ENCODE measurements around the gene FNDC3B. TPM values are rescaled to one million over a fixed set of nuclear protein-coding genes. Genes with fewer than 3 reads are reported as not detected.

FNDC3B gene
- total RNA-seq, 5 donors from 2014 or later (not counting 1 experiment from before 2014, with no cell fraction given) = 18.1 to 46.5 (median 23.5) TPM

- no peak overlapping the region for H3K4me3 Mint-ChIP-seq
- Histone ChIP-seq H3K27ac (ENCODE audit: low read length) (no peak overlapping the region), H3K36me3 (ENCODE audit: control insufficient read depth in 2 of 2, extremely low read depth in 1 of 2, insufficient read depth in 1 of 2, low read length in 1 of 2) (peaks cover 3 to 16% of the 10 kb centered on the region in 2 donors), H3K4me1 (ENCODE audit: control insufficient read depth in 1 of 2, extremely low read depth in 1 of 2, insufficient read depth in 2 of 2, low read length in 2 of 2) (no peaks in the 10 kb centered on the region), H3K4me3 (ENCODE audit: control insufficient read depth in 1 of 2, extremely low read depth in 1 of 2, low read length in 1 of 2) (no peak overlapping the region), H3K27me3 (replicated peaks in 1 of 2; ENCODE audit: control insufficient read depth in 2 of 2, extremely low read depth in 1 of 2, insufficient read depth in 2 of 2, low read length in 1 of 2) (no peaks in the 10 kb centered on the region), H3K9me3 (no peaks in the 10 kb centered on the region)
- H3K4me1 Mint-ChIP-seq = no peaks in the 10 kb centered on the region
- H3K36me3 Mint-ChIP-seq = peaks cover 56% of the 10 kb centered on the region
- ATAC-seq (replicated peaks in 1 of 4) (no peak), DNase-seq (no peak)
- no peak overlapping the region for H3K27ac Mint-ChIP-seq
- ChIA-PET POLR2A (no interaction called here), CTCF (no interaction called here)
- 67% methylated on average over 1 of the region's 3 CpGs for WGBS (ENCODE audit: insufficient coverage)
- no peaks in the 10 kb centered on the region for H3K9me3 Mint-ChIP-seq
- H3K27me3 Mint-ChIP-seq = no peaks in the 10 kb centered on the region
These were observed 274.3 kb downstream of the FNDC3B start for GRCh38 chr3:172313671-172314070.

- WGBS (ENCODE audit: insufficient coverage) = 100% methylated on average over 6 of the region's 8 CpGs
- H3K27me3 ChIP-seq (replicated peaks in 1 of 2; ENCODE audit: control insufficient read depth in 2 of 2, extremely low read depth in 1 of 2, insufficient read depth in 2 of 2, low read length in 1 of 2) = no peaks in the 10 kb centered on the region
- no peak overlapping the region for H3K4me3 ChIP-seq (ENCODE audit: control insufficient read depth in 1 of 2, extremely low read depth in 1 of 2, low read length in 1 of 2)
- no peak overlapping the region for H3K4me3 Mint-ChIP-seq
- H3K4me1 ChIP-seq (ENCODE audit: control insufficient read depth in 1 of 2, extremely low read depth in 1 of 2, insufficient read depth in 2 of 2, low read length in 2 of 2) = no peaks in the 10 kb centered on the region
- peaks cover 3 to 10% of the 10 kb centered on the region in 2 donors for H3K36me3 ChIP-seq (ENCODE audit: control insufficient read depth in 2 of 2, extremely low read depth in 1 of 2, insufficient read depth in 1 of 2, low read length in 1 of 2)
- CTCF ChIA-PET = no interaction called here
- POLR2A ChIA-PET = no interaction called here
- H3K9me3 Mint-ChIP-seq = no peaks in the 10 kb centered on the region
- no peaks in the 10 kb centered on the region for H3K4me1 Mint-ChIP-seq
- H3K27ac Mint-ChIP-seq = no peak overlapping the region
- ATAC-seq (replicated peaks in 1 of 4) = no peak
- H3K36me3 Mint-ChIP-seq = peaks cover 61% of the 10 kb centered on the region
- no peaks in the 10 kb centered on the region for H3K9me3 ChIP-seq
- no peak overlapping the region for H3K27ac ChIP-seq (ENCODE audit: low read length)
- DNase-seq = no peak
- no peaks in the 10 kb centered on the region for H3K27me3 Mint-ChIP-seq
These were observed 275.3 kb downstream of the FNDC3B start for GRCh38 chr3:172314591-172315160.

GRCh38 chr3:172315401-172316091, 276.2 kb downstream of the FNDC3B start:
- no peak for ATAC-seq (replicated peaks in 1 of 4)
- Mint-ChIP-seq H3K4me3 (no peak overlapping the region), H3K27me3 (no peaks in the 10 kb centered on the region), H3K9me3 (no peaks in the 10 kb centered on the region), H3K4me1 (peaks cover 0 to 2% (median 0%) of the 10 kb centered on the region in 3 donors), H3K36me3 (peaks cover 56% of the 10 kb centered on the region), H3K27ac (no peak overlapping the region)
- DNase-seq = no peak
- no peaks in the 10 kb centered on the region for H3K4me1 ChIP-seq (ENCODE audit: control insufficient read depth in 1 of 2, extremely low read depth in 1 of 2, insufficient read depth in 2 of 2, low read length in 2 of 2)
- H3K4me3 ChIP-seq (ENCODE audit: control insufficient read depth in 1 of 2, extremely low read depth in 1 of 2, low read length in 1 of 2) = no peak overlapping the region
- CTCF ChIA-PET = interaction anchor here (0.6 to 0.7 kb wide), 3 partner anchors 17 to 247 kb away, joined by 4 to 10 read pairs (median 7); no protein-coding TSS in a partner anchor
- peaks cover 3 to 10% of the 10 kb centered on the region in 2 donors for H3K36me3 ChIP-seq (ENCODE audit: control insufficient read depth in 2 of 2, extremely low read depth in 1 of 2, insufficient read depth in 1 of 2, low read length in 1 of 2)
- H3K27ac ChIP-seq (ENCODE audit: low read length) = no peak overlapping the region
- POLR2A ChIA-PET = interaction anchor here (0.7 kb wide), 2 partner anchors 280 to 715 kb away, joined by 3 to 4 read pairs; no protein-coding TSS in a partner anchor
- no peaks in the 10 kb centered on the region for H3K9me3 ChIP-seq
- H3K27me3 ChIP-seq (replicated peaks in 1 of 2; ENCODE audit: control insufficient read depth in 2 of 2, extremely low read depth in 1 of 2, insufficient read depth in 2 of 2, low read length in 1 of 2) = no peaks in the 10 kb centered on the region
- WGBS (ENCODE audit: insufficient coverage) = 81% methylated on average over 4 of the region's 11 CpGs

GRCh38 chr3:172316758-172317157, 277.4 kb downstream of the FNDC3B start:
- H3K27ac Mint-ChIP-seq = no peak overlapping the region
- peaks cover 0 to 2% (median 0%) of the 10 kb centered on the region in 3 donors for H3K4me1 Mint-ChIP-seq
- Histone ChIP-seq H3K4me1 (ENCODE audit: control insufficient read depth in 1 of 2, extremely low read depth in 1 of 2, insufficient read depth in 2 of 2, low read length in 2 of 2) (no peaks in the 10 kb centered on the region), H3K9me3 (no peaks in the 10 kb centered on the region), H3K27ac (ENCODE audit: low read length) (no peak overlapping the region), H3K36me3 (ENCODE audit: control insufficient read depth in 2 of 2, extremely low read depth in 1 of 2, insufficient read depth in 1 of 2, low read length in 1 of 2) (peaks cover 3 to 5% of the 10 kb centered on the region in 2 donors), H3K4me3 (ENCODE audit: control insufficient read depth in 1 of 2, extremely low read depth in 1 of 2, low read length in 1 of 2) (no peak overlapping the region), H3K27me3 (replicated peaks in 1 of 2; ENCODE audit: control insufficient read depth in 2 of 2, extremely low read depth in 1 of 2, insufficient read depth in 2 of 2, low read length in 1 of 2) (no peaks in the 10 kb centered on the region)
- no peaks in the 10 kb centered on the region for H3K9me3 Mint-ChIP-seq
- H3K27me3 Mint-ChIP-seq = no peaks in the 10 kb centered on the region
- ChIA-PET CTCF (no interaction called here), POLR2A (no interaction called here)
- peaks cover 47% of the 10 kb centered on the region for H3K36me3 Mint-ChIP-seq
- DNase-seq = no peak
- no peak overlapping the region for H3K4me3 Mint-ChIP-seq
- ATAC-seq (replicated peaks in 1 of 4) = no peak
- no CpG with 5 or more reads among the region's 4 CpGs for WGBS (ENCODE audit: insufficient coverage)

GRCh38 chr3:172317481-172317880, 278.1 kb downstream of the FNDC3B start:
- H3K4me3 ChIP-seq (ENCODE audit: control insufficient read depth in 1 of 2, extremely low read depth in 1 of 2, low read length in 1 of 2) = no peak overlapping the region
- H3K9me3 ChIP-seq = no peaks in the 10 kb centered on the region
- H3K27ac ChIP-seq (ENCODE audit: low read length) = no peak overlapping the region
- H3K9me3 Mint-ChIP-seq = no peaks in the 10 kb centered on the region
- no peak for DNase-seq
- H3K36me3 ChIP-seq (ENCODE audit: control insufficient read depth in 2 of 2, extremely low read depth in 1 of 2, insufficient read depth in 1 of 2, low read length in 1 of 2) = peaks cover 2 to 8% of the 10 kb centered on the region in 2 donors
- POLR2A ChIA-PET = interaction anchor here in 1 of 2 donors (0.5 kb wide), 1 partner anchor 630 kb away, joined by 5 read pairs; no protein-coding TSS in a partner anchor
- no peak overlapping the region for H3K27ac Mint-ChIP-seq
- peaks cover 0 to 2% (median 0%) of the 10 kb centered on the region in 3 donors for H3K4me1 Mint-ChIP-seq
- no peaks in the 10 kb centered on the region for H3K27me3 ChIP-seq (replicated peaks in 1 of 2; ENCODE audit: control insufficient read depth in 2 of 2, extremely low read depth in 1 of 2, insufficient read depth in 2 of 2, low read length in 1 of 2)
- no peak overlapping the region for H3K4me3 Mint-ChIP-seq
- H3K4me1 ChIP-seq (ENCODE audit: control insufficient read depth in 1 of 2, extremely low read depth in 1 of 2, insufficient read depth in 2 of 2, low read length in 2 of 2) = no peaks in the 10 kb centered on the region
- 100% methylated on average over 3 of the region's 8 CpGs for WGBS (ENCODE audit: insufficient coverage)
- peaks cover 40% of the 10 kb centered on the region for H3K36me3 Mint-ChIP-seq
- ATAC-seq (replicated peaks in 1 of 4) = no peak
- no peaks in the 10 kb centered on the region for H3K27me3 Mint-ChIP-seq
- CTCF ChIA-PET = interaction anchor here (0.9 to 1.6 kb wide), 2 partner anchors 15 kb away, joined by 5 read pairs; no protein-coding TSS in a partner anchor

- no peaks in the 10 kb centered on the region for H3K27me3 Mint-ChIP-seq
- Histone ChIP-seq H3K4me1 (ENCODE audit: control insufficient read depth in 1 of 2, extremely low read depth in 1 of 2, insufficient read depth in 2 of 2, low read length in 2 of 2) (no peaks in the 10 kb centered on the region), H3K27me3 (replicated peaks in 1 of 2; ENCODE audit: control insufficient read depth in 2 of 2, extremely low read depth in 1 of 2, insufficient read depth in 2 of 2, low read length in 1 of 2) (no peaks in the 10 kb centered on the region), H3K36me3 (ENCODE audit: control insufficient read depth in 2 of 2, extremely low read depth in 1 of 2, insufficient read depth in 1 of 2, low read length in 1 of 2) (peaks cover 0 to 8% of the 10 kb centered on the region in 2 donors), H3K27ac (ENCODE audit: low read length) (no peak overlapping the region), H3K9me3 (no peaks in the 10 kb centered on the region), H3K4me3 (ENCODE audit: control insufficient read depth in 1 of 2, extremely low read depth in 1 of 2, low read length in 1 of 2) (no peak overlapping the region)
- H3K4me3 Mint-ChIP-seq = no peak overlapping the region
- H3K9me3 Mint-ChIP-seq = no peaks in the 10 kb centered on the region
- ATAC-seq (replicated peaks in 1 of 4) = no peak
- H3K36me3 Mint-ChIP-seq = peaks cover 35% of the 10 kb centered on the region
- no peak for DNase-seq
- peaks cover 0 to 2% (median 0%) of the 10 kb centered on the region in 3 donors for H3K4me1 Mint-ChIP-seq
- WGBS (ENCODE audit: insufficient coverage) = 18% methylated on average over 1 of the region's 1 CpG
- H3K27ac Mint-ChIP-seq = no peak overlapping the region
- ChIA-PET CTCF (interaction anchor here (0.9 to 1.6 kb wide), 2 partner anchors 14 to 15 kb away, joined by 5 read pairs; no protein-coding TSS in a partner anchor), POLR2A (interaction anchor here in 1 of 2 donors (0.5 kb wide), 1 partner anchor 630 kb away, joined by 5 read pairs; no protein-coding TSS in a partner anchor)
These were observed 278.6 kb downstream of the FNDC3B start for GRCh38 chr3:172317984-172318383.

All from T-cell (primary cell).